HEK293T (cell line): ENCODE data around the gene FOXD3.

Experiments
- CTCF ChIA-PET: fragments of 350-600 bp; formaldehyde crosslinking; extraction: SDS; loops from one replicate; lab custom pipeline; 2021; ENCODE audit warnings: antibody characterized with exemption, inconsistent platforms; lab: Yijun Ruan, JAX
- POLR2A ChIA-PET: fragments of 350-600 bp; formaldehyde crosslinking; extraction: SDS; loops from one replicate; lab custom pipeline; 2020; ENCODE audit warnings: antibody characterized with exemption, inconsistent platforms; lab: Yijun Ruan, JAX
- DNase-seq: peaks from one replicate; pipeline ENCODE4 v3.0.0; 2012; ENCODE audit warnings: mixed read lengths; ENCODE audit errors: extremely low spot score
- ARNT ChIP-seq: fragments of 450-650 bp; IDR thresholded peaks from 2 replicates; pipeline ENCODE4 v1.6.1; 2017; ENCODE audit warnings: mild to moderate bottlenecking
- BHLHE40 ChIP-seq: fragments of 450-650 bp; IDR thresholded peaks from 2 replicates; pipeline ENCODE4 v1.6.1; 2016; ENCODE audit warnings: mild to moderate bottlenecking, moderate library complexity, borderline replicate concordance
- CTBP1 ChIP-seq: fragments of 450-650 bp; IDR thresholded peaks from 2 replicates; pipeline ENCODE4 v1.6.1; 2016; ENCODE audit warnings: borderline replicate concordance
- ELF4 ChIP-seq: fragments of 450-650 bp; IDR thresholded peaks from 2 replicates; pipeline ENCODE4 v1.6.1; 2017; ENCODE audit warnings: antibody characterized with exemption
- FOXA1 ChIP-seq: fragments of 450-650 bp; IDR thresholded peaks from 2 replicates; pipeline ENCODE4 v1.6.1; 2016; ENCODE audit warnings: mild to moderate bottlenecking
- FOXK2 ChIP-seq: fragments of 450-650 bp; IDR thresholded peaks from 2 replicates; pipeline ENCODE4 v1.6.1; 2016; ENCODE audit warnings: mild to moderate bottlenecking
- FOXM1 ChIP-seq: fragments of 450-650 bp; IDR thresholded peaks from 2 replicates; pipeline ENCODE4 v1.6.1; 2017; ENCODE audit warnings: mild to moderate bottlenecking, borderline replicate concordance
- HDGF ChIP-seq: fragments of 450-650 bp; IDR thresholded peaks from 2 replicates; pipeline ENCODE4 v1.6.1; 2017; ENCODE audit warnings: antibody characterized with exemption, borderline replicate concordance
- L3MBTL2 ChIP-seq: fragments of 450-650 bp; conservative IDR thresholded peaks from 2 replicates; pipeline ENCODE4 v1.6.1; 2016; ENCODE audit warnings: mild to moderate bottlenecking
- LEF1 ChIP-seq: fragments of 450-650 bp; IDR thresholded peaks from 2 replicates; pipeline ENCODE4 v1.6.1; 2017; ENCODE audit warnings: mild to moderate bottlenecking, borderline replicate concordance
- NFRKB ChIP-seq: fragments of 450-650 bp; IDR thresholded peaks from 2 replicates; pipeline ENCODE4 v1.6.1; 2016; ENCODE audit warnings: mild to moderate bottlenecking, moderate library complexity
- SP1 ChIP-seq: fragments of 450-650 bp; IDR thresholded peaks from 2 replicates; pipeline ENCODE4 v1.6.1; 2017
- SUZ12 ChIP-seq: fragments of 450-650 bp; IDR thresholded peaks from 2 replicates; pipeline ENCODE4 v1.6.1; 2016; ENCODE audit warnings: mild to moderate bottlenecking
- TARDBP ChIP-seq: fragments of 450-650 bp; IDR thresholded peaks from 2 replicates; pipeline ENCODE4 v1.6.1; 2016
- ZNF384 ChIP-seq: fragments of 450-650 bp; IDR thresholded peaks from 2 replicates; pipeline ENCODE4 v1.6.1; 2016
- TF ChIP-seq, protein P1 (sequence below): fragments of 450-650 bp; IDR thresholded peaks from 2 replicates; pipeline ENCODE4 v1.6.1; 2016

The FOXD3 gene

GRCh38 chr1:63316598-63316983 is 5.8 kb upstream of the FOXD3 start:
- TF ChIP-seq FOXA1: no peak
- no peak for TF ChIP-seq ELF4
- no peak for TF ChIP-seq HDGF
- no peak for TF ChIP-seq BHLHE40
- TF ChIP-seq FOXM1: no peak
- TF ChIP-seq CTBP1: no peak
- TF ChIP-seq ZNF384: no peak
- TF ChIP-seq ARNT: no peak
- no peak for TF ChIP-seq SUZ12
- TF ChIP-seq FOXK2: no peak
- TF ChIP-seq SP1: no peak
- TF ChIP-seq, protein P1, sequence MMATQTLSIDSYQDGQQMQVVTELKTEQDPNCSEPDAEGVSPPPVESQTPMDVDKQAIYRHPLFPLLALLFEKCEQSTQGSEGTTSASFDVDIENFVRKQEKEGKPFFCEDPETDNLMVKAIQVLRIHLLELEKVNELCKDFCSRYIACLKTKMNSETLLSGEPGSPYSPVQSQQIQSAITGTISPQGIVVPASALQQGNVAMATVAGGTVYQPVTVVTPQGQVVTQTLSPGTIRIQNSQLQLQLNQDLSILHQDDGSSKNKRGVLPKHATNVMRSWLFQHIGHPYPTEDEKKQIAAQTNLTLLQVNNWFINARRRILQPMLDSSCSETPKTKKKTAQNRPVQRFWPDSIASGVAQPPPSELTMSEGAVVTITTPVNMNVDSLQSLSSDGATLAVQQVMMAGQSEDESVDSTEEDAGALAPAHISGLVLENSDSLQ: no peak
- TF ChIP-seq TARDBP: no peak
- no peak for TF ChIP-seq L3MBTL2
- TF ChIP-seq NFRKB: no peak
- TF ChIP-seq LEF1: no peak
- CTCF ChIA-PET: interaction anchor here (0.6 to 1.0 kb wide), 3 partner anchors 9 to 14 kb away, joined by 3 read pairs; no protein-coding TSS in a partner anchor
- no peak for DNase-seq
- POLR2A ChIA-PET: interaction anchor here (1.1 to 1.9 kb wide), 2 partner anchors 11 to 51 kb away, joined by 4 to 5 read pairs; partner anchors contain the start of gene ALG6

GRCh38 chr1:63316984-63317816 is 5.2 kb upstream of the FOXD3 start:
- CTCF ChIA-PET: interaction anchor here (0.6 to 1.1 kb wide), 4 partner anchors 8 to 35 kb away, joined by 3 read pairs; no protein-coding TSS in a partner anchor
- POLR2A ChIA-PET: interaction anchor here (1.1 to 1.9 kb wide), 2 partner anchors 11 to 50 kb away, joined by 4 to 5 read pairs; partner anchors contain the start of gene ALG6
- peak; percentile 97 for DNase-seq
- TF ChIP-seq SP1: no peak
- 0 out of 2 replicates have a peak, but pooled peaks have one; percentile 60 for TF ChIP-seq ARNT
- no peak for TF ChIP-seq TARDBP
- TF ChIP-seq ELF4: no peak; the same call in 1 of the 2 replicates
- no peak for TF ChIP-seq FOXM1
- TF ChIP-seq HDGF: no peak
- TF ChIP-seq ZNF384: no peak
- no peak for TF ChIP-seq FOXK2
- TF ChIP-seq FOXA1: no peak
- TF ChIP-seq NFRKB: no peak
- no peak for TF ChIP-seq CTBP1
- peak; percentile 71 for TF ChIP-seq L3MBTL2
- no peak for TF ChIP-seq BHLHE40

- POLR2A ChIA-PET: interaction anchor here (1.9 kb wide), 1 partner anchor 50 kb away, joined by 5 read pairs; the partner anchor contains the start of gene ALG6
- TF ChIP-seq ZNF384 (no peak), TARDBP (no peak), CTBP1 (no peak), FOXK2 (no peak), LEF1 (no peak), ARNT (no peak), SP1 (no peak), HDGF (no peak), L3MBTL2 (no peak), SUZ12 (no peak), NFRKB (no peak), BHLHE40 (no peak), FOXM1 (no peak), FOXA1 (no peak), ELF4 (no peak)
- TF ChIP-seq, protein P1: no peak
- DNase-seq: peak; percentile 53
- CTCF ChIA-PET: interaction anchor here (1.0 to 1.1 kb wide), 2 partner anchors 13 to 35 kb away, joined by 3 read pairs; no protein-coding TSS in a partner anchor
Measured at GRCh38 chr1:63317817-63318152, 4.6 kb upstream of the FOXD3 start.

DNA sequence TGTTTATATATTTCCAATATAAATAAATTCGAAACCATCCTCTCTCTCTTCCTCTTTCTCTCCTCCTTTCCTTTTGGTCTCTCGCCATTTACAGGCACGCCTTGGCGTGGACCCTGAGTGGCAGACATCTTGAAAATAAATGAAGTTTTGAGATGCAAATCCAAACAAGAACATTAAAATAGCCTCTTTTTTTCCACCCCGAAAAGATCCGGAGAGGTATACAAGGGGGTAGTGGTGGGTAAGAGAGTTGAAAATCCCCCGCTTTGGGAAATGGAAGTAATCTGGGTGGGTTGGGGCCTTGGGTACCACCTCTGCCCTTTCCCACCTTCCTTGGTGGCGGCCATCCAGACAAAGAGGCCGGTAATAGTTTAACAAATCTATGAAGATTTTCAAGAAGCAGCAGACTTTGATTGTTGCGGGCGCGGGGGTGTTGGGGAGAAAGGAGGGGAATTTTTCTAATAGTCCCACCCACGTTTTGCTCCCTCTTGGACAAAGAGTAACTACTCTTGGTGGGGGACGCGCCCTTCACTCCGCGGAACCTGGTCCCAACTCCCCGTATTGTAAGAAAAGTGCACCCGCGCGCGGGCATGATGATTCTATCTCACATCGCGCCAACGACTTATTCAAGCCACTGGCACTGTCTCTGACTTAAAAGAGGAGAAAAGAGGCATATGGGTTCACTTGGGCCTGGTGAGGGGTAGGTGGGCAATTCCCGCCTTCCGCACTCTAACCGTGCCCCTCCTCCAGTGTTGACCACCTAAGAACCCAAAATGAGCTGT is 4.0 kb upstream of the FOXD3 start:
- CTCF ChIA-PET: interaction anchor here (1.1 kb wide), 1 partner anchor 34 kb away, joined by 3 read pairs; no protein-coding TSS in a partner anchor
- TF ChIP-seq, protein P1: no peak
- no peak for TF ChIP-seq SUZ12
- no peak for TF ChIP-seq SP1
- TF ChIP-seq ELF4: no peak
- no peak for TF ChIP-seq L3MBTL2
- DNase-seq: no peak
- POLR2A ChIA-PET: no interaction called here

GRCh38 chr1:63319046-63320021 is 3.0 kb upstream of the FOXD3 start:
- ChIA-PET POLR2A (no interaction called here), CTCF (no interaction called here)
- TF ChIP-seq TARDBP (no peak), LEF1 (no peak), SP1 (no peak), NFRKB (no peak), ARNT (no peak), CTBP1 (no peak), FOXM1 (no peak), ZNF384 (no peak), ELF4 (no peak), L3MBTL2 (no peak; the same call in 1 of the 2 replicates), FOXK2 (no peak), HDGF (no peak), FOXA1 (no peak), BHLHE40 (no peak), SUZ12 (no peak)
- TF ChIP-seq, protein P1: no peak
- DNase-seq: no peak
